ENCODE measurements around the gene KDM4F.

GRCh38 chr11:95081010-95081409, 31.8 kb downstream of the KDM4F start:
- TF ChIP-seq CTCF (IDR thresholded peaks at IDR 0.05) = no peak
- TF ChIP-seq POLR2A (IDR thresholded peaks at IDR 0.05) = no peak
